ENCODE data around the gene CNKSR3.

The CNKSR3 gene

DNA sequence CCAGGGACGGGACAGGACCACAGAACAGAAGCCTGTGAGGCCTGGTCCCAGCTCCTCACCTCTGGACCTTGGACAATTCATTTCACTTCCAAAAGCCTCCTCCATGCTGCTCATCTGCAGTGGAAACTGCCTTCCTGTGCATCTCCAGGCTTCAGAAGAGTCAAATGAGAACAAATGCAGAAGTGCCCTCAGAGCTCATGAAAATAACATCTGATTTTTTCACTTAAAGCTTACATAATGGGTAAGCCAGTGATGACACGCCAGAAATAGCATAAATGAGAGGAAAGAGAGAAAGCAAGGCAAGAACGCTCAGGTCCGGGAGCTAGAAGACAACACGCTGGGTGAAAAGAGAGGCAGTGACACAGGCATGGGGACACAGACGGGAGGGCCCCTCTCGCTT, 7.9 kb downstream of the CNKSR3 start:
- no peak for DNase-seq (ENCODE audit: low read depth in 2 of 2)

DNA sequence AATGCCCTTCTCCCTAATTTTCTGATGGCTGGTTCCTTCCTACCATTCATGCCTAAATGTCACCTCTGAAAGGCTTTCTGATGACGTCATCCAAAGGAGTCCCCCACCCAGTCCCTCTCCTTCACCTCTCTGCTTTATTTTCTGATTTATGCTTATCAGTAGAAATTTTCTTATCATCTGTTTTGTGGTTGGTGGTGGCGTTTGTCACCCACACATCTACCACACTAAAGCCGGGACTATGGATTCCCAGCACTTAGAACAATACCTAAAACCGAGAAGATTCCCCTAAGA, 9.0 kb downstream of the CNKSR3 start:
- DNase-seq (ENCODE audit: low read depth in 2 of 2) = no peak

DNA sequence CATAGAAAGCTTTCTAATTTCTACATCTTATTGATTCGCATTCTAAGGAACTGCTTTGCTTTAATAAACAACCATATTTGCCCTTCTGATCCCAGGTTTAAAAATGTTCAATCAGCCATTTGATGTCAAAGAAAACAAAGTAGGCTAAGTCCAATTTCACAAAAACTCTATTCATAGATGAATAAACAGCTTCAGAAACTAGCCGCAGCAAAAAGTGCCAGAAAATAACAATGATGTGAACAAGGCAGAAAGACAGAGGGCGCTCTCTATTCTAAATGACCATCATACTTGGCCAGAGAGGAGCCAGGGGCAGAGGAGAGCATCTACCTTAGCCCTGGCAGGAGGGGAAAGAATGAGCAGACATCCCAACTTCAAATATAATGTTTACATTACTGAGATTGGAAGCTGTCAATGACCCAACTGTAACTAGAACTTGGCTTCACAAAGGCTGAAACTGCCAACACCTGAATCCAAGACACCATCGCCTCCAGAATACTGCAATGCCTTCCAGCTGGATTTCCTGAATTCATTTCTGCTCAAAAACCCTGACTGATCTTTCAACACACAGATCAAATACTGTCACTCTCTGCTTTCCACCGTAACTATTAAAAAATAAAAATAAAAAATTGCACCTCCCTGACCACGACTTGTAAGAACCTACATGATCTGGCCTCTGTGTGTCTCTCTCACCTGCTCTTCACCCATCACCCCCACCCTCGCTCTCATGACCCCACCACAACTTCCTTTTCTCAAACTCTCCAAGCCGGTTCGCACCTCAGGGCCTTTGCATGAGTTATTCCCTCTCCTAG, 9.5 kb downstream of the CNKSR3 start:
- no peak for DNase-seq (ENCODE audit: low read depth in 2 of 2)

DNA sequence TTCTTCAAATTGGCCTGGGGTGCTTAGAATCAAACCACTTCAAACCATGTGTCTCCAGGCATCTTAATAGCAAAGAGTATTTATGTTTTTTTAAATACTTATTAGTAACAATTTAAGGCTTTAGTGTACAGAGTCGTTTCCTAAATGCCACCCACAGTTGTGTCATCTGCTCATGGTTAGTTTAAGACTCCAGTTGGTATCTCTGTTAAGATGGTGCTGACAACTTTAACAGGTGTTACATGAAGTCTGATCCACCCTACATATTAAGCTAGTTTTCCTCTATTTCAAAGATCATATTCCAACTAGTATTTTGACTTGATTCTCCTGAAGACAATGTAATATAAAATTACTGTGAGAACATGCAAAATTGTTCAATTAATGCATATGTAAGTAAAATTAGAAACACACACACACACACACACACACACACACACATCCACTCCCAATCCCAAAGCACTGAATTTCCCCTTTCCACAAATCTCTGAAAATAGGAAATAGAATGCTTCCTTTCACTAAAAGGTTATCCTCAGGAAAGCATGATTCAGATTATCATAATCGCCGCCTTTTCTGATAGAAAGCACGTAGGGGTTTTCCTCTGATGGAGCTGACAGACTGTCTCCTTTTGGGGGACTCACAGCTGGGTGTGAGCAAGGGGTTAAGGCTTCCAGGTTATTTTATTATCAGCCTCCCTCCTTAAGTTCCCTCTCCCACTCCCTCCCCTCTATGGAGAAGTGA, 10.5 kb downstream of the CNKSR3 start:
- no peak for DNase-seq (ENCODE audit: low read depth in 2 of 2)

DNA sequence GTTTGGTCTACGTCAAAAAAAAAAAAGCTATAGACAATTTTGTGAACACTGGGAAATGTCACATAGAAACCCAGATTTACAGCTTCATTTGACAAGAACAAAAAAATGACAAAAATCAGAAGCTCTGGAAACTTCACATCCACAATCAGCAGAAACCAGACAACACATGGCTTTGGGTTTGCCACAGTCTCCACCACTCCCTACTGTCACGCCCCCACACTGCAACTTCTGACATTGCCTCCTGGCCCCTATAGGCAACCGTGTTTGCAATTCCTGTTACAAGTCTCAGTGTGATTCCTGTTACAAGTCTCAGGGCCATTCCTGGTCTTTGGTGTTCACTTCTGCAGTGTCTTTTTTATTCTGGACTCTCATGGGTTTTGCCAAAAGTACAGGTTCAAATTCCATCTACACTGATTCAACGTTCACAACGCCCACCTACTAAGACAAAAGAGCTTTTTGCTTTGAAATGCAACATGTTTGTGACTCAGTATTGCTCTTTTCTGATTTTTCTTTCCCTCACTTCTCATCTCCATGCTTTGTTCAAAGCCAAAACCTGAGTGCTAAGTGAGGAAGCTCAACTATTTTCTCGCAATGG, 12.0 kb downstream of the CNKSR3 start:
- no peak for DNase-seq (ENCODE audit: low read depth in 2 of 2)

DNA sequence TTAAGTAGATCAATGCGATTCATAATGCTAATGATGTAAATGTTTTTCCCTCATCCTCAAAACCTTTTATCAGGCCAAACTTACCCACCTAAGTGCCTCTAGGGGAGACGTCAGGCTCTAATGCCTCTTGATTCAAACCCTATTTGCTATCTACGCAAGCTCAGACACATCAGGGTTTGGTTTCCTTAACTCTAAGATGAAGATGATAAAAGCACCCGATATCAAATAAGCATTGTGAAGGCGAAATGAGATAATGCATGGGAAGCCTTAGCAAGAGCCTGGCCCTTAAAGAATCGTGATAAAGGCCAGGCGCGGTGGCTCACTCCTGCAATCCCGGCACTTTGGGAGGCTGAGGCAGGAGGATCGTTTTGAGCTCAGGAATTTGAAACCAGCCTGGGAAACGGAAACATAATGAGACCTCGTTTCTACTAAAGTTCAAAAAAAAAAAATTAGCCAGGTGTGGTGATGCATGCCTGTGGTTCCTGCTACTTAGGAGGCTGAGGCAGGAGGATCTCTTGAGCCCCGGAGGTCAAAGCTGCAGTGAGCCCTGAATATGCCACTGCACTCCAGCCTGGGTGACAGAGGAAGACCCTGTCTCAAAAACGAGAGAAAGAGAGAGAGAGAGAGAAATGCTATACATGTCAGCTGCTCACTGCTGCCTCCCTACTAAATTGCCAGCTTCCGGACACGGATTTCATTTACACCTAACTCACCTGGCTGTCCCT, 13.5 kb downstream of the CNKSR3 start:
- DNase-seq (ENCODE audit: low read depth in 2 of 2) = no peak

DNA sequence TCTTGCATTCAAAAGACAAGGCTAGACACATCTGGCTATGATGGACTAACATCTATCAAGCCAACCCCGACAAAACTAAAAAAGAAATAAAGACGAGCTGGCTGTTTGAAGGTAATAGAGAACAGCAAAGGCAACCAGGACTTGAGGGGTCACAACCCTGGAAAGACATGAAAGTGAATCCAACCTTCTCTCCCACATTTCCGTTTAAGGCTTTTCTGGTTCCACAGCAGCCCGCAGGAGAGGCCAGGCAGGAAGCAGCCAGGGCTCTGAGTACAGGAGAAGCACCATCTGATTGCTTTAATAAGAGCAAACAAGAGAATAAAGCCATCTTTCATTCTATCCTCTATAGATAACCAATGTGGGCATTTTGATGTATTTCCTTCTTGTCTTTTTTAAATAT, 14.3 kb downstream of the CNKSR3 start:
- no peak for DNase-seq (ENCODE audit: low read depth in 2 of 2)

DNA sequence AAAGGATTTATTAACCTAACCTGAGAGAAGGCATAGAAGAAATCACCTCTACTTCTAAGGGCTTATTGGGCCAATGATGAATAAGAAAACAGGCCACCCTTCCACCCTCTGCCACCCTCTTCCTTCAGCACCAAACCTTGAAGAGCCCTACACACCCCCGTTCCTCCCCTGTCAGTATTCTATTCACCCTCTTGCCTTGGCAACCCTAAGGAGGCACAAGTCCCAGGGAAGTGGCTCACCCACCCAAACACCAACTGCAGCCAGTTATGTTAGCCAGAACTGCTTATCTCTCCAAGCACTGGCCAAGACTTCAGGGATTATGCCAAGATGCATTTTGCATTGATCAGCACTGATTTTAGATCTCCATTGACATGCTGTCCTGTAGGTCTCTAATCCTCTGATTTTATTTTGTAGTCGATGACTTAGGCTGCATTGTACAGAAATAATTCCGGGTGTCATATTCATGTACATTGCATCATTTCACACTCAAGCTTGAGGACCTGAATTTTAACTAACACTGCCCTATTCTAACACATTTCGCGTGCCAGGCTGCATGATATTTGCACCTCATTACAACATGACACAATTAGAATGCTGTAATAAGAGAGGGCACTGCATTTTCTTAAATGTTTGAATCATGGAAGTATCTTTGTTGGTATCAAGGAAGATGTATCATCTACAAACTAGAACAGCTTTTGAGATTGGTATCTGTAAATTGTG, 15.7 kb downstream of the CNKSR3 start:
- no peak for DNase-seq (ENCODE audit: low read depth in 2 of 2)

DNA sequence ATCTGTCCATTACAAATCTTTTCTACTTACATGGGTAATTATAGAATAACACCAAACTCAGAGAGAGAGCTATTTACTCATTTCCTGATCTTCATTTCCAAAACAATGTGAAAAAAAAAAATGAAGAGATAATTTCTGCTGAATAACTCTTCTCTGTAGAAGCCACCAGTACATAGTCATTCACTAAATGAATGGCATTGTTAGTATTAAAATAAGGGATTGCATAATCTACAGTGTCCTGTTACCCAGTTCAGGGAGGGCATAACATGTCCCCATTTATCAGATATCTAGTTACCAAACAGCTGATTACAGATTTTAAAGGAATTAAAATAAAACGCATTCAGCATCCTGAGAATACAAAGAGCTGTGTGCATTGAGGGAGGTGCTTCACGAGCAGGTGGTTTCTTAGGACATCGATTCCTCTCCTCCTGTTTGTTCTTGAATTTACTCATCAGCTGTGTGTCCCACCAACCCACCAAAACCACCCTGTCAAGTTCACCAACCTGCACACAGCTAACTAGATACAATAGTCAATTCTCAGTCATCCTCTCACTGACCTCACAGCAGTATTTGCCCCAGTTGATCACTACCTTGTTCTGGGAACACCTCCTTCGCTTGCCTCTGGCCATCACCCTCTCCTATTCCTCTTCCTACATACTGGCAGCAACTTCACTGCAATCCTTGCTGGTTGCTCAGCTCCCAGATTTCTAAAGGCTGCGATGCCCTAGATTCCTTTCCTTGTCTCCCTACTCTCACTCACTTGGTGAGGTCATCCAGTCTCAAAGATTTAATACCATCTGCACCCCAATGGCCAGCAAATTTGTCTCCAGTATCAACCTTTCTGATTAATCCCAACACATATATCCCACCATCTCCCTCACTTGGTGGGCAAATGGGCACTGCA, 18.7 kb downstream of the CNKSR3 start:
- DNase-seq (ENCODE audit: low read depth in 2 of 2) = no peak

DNA sequence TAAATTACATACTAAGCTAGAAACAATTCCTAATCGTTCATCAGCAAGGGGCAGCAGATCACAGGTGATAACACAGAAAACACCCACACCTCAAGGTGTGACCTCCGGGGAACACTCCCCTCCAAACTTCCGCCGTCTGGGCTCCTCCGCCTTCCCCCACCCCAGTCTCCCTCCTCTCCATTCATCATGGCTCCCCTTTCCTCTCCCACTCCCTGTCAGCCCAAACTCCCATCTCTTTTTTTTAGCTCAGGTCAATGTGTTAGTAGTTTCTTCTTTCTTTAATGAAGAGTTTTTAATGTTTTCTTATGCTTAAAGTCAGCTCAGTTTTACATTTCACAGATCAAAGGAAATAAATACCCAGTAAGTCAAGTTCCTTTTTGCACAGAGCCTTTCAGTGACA, 20.7 kb downstream of the CNKSR3 start:
- DNase-seq (ENCODE audit: low read depth in 2 of 2) = no peak

DNA sequence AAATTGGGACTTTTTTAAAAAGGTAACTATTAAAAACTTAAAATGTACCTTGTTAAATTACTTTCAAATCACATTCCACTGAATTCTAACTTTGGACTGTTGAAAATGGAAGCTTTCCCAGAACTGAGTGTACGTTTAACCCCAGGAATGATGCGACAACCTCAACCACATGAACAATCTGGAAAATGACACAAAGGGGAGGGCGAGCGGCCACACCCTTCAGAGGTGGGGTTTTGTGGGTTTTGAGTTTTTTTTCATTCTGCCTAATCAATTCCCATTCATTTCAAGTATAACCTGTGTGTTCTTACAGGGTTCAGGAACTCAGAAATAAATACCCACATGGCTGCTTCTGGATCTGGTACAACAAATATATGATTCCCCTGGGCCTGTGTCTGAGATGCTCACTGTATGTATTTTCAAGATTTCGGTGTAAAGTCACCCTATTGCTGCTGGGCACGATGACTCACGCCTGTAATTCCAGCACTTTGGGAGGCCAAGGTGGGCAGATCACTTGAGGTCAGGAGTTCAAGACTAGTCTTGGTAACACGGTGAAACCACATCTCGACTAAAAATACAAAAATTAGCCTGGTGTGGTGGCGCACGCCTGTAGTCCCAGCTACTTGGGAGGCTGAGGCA, 21.6 kb downstream of the CNKSR3 start:
- DNase-seq (ENCODE audit: low read depth in 2 of 2) = peak; percentile 52 to 55

DNA sequence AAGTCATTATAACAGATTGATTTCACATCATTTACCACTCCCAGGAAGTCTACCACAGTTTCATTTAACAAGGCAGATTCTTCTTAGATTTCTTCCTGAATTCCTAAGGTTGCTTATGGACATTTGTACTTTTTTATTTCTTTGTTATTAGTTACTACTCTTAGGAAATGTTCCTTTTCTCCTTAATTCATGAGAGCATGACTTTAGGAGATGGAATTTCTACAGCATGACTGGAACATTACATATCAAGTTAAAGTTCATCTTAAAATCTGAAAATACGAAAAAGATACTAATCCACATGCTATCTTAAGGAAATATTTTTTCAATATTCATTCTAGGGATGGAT, 22.3 kb downstream of the CNKSR3 start:
- DNase-seq (ENCODE audit: low read depth in 2 of 2) = no peak

DNA sequence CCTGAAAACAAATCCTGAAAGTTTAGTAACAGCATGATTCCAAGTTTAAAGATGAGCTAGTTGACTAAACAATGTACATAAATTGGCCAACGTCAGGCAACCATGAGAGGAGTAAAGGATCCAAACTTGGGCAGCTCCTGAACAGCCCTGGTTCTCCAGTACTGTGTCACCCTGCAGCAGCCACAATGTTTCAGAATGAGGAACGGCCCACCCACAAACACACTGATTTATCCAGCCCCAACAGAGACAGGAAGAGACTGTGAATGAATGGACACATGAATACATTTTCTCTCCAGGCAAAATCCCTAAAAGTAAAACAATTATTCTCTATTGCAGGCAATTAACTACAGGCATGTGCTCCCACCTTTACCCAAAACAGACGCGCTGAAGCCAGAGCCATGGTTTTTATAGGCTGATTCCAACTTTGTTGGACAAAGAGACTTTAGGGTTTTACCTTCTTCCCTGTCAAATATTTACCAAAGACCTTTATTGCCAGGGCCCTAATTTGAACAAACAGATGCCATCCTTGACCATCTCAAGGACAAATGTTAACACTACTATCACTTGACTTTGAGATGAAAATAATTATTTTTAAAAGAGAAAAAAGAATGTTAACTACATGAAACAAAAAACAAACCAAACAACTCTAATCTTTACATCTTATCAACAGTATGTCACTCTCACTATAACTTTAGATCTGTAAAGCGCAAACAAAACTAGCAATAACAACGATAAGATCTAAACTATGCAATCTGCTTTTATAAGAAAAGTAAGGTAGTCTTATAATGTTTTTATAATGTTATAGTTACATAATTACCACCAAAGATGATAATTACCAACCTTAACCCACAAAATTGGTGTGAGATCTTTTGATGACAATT, 22.9 kb downstream of the CNKSR3 start:
- no peak for DNase-seq (ENCODE audit: low read depth in 2 of 2)

DNA sequence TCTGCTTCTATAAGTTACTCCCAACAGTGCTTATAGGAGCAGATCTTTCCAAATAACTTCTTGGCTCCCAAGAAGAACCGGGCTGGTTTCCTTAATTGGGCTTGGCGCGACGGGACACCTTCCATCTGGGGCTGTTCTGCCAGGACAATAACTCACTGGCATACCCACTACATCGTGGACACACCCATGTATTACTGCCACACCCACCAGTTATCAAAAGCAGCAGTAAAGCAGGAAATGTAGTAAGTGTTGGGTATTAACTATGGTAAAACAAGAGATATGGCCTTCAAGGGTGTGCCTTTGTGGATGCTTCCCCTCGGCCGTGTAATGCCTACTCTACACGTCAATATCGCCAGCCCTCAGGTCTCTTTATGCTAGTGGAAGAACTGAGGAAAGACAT, 24.7 kb downstream of the CNKSR3 start:
- no peak for DNase-seq (ENCODE audit: low read depth in 2 of 2)

DNA sequence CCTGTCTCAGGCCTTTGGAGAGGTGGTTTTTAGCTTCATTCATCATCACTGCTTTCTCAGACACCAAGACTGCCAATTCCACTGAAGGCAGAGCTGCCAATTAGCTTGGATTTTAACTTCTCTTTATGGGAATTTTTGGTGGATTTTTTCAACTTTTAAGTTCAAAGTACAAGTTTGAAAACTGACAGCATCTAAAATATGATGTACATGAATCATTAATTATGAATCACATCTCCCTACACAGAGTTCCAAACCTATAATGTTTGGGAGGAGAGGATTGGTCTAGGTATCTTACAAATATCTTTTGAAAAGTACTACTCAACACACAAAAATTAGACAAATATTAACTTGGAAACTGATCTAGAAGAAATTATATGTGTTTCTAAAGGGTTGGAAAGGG, 25.5 kb downstream of the CNKSR3 start:
- DNase-seq (ENCODE audit: low read depth in 2 of 2) = no peak

DNA sequence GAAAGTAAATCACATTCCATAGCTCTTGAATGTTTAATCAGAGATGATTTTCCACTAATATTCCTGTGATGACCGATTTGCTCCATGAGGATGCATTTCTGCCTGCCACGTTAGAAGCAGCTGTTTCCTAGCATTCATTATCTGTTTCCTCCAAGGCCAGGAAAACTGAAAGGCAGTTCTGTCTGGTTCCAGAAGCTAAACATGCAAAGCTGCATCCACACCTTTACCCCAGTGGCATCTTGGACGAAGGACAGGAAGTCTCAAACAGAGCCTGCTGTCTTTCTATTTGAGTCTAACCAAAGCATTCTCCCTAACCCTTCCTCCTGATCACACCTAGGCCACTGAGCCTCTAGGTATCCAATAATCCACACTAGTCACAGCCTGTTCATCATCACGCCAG, 27.6 kb downstream of the CNKSR3 start:
- DNase-seq (ENCODE audit: low read depth in 2 of 2) = no peak

DNA sequence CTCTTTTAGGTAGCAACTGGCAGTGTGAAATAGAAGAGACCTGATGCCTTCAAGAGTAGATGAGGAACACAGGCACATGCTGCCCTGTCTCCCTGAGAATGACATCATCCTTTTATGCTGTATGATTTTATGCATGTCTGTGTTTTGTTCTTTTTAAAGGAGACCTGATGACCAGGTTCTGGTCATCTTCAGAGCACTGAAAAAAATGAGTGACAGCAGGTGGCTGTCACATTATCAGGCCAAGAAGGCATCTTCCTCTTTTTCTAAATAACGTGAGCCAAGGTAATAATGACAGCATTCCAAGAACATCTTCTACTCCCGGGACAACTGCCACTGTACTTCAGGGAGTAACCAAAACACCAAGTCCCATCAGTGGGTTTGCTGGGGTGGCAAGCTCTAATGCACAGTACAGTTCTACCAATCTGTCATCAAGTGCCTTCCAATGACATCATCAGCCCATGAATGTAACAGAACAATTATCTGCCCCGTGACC, 28.9 kb downstream of the CNKSR3 start:
- no peak for DNase-seq (ENCODE audit: low read depth in 2 of 2)

DNA sequence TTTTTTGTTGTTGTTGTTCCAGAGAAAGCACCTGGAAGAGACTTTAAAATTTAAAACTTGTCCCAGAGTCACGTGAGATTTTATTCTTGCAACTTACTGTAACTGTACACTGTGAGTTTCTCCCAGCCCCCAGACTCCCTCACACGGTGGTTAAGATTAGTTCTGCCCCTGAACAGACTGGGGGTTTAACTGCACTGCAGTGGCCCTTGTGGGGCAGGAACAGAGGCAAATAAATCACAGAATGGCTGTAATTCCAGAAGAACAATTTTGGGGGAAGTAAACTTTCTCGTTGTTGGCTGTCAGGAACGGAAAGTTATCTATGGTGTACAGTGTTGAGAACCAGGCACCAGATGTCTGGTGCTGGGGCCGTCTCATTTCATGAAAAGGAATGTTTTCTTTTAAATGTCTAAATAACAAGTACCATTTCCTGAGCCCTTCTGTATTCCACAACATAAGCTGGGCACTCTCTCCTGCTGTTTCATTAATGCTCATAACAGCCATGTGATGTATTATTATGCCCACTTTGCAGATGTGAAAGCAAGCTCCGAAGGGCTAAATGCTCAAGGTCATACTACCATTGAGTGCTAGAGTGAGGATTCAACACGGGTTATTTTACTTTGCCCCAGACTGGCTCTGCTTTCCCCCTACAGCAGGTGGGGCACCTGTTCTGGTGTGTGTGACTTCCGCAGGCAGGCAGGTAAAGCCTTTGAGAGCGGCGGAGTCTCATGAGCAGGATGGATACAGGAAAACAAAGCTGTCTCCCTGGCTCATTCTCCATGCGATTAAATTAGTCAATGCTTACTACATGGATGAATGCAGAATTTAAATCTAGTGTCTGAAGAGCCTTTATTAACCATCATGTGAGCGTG, 30.5 kb downstream of the CNKSR3 start:
- DNase-seq (ENCODE audit: low read depth in 2 of 2) = peak; percentile 69 to 72
